ENCODE measurements around the gene WNT3A.
"Not testable (repeated sequence)": the region's sequence is repeated elsewhere in the genome, so short reads cannot be mapped to it uniquely, and the experiment has no call there.

Gene WNT3A

GRCh38 chr1:228011721-228012311 lies 5.0 kb downstream of the WNT3A start:
- DNase-seq (ENCODE audit: low read depth in 2 of 2) = no peak

- DNase-seq (ENCODE audit: low read depth in 2 of 2) = no peak
These were observed 5.8 kb downstream of the WNT3A start for GRCh38 chr1:228012555-228012954.

GRCh38 chr1:228013131-228013934 lies 6.5 kb downstream of the WNT3A start:
- DNase-seq (ENCODE audit: low read depth in 2 of 2) = no peak

- DNase-seq (ENCODE audit: low read depth in 2 of 2) = no peak
These were observed 7.4 kb downstream of the WNT3A start for GRCh38 chr1:228013935-228014930.

GRCh38 chr1:228015276-228016180 lies 8.7 kb downstream of the WNT3A start:
- no peak for DNase-seq (ENCODE audit: low read depth in 2 of 2)

GRCh38 chr1:228016181-228016510 lies 9.3 kb downstream of the WNT3A start:
- DNase-seq (ENCODE audit: low read depth in 2 of 2) = no peak

- DNase-seq (ENCODE audit: low read depth in 2 of 2) = no peak
These were observed 10.0 kb downstream of the WNT3A start for GRCh38 chr1:228016653-228017355.

- no peak for DNase-seq (ENCODE audit: low read depth in 2 of 2)
These were observed 10.7 kb downstream of the WNT3A start for GRCh38 chr1:228017356-228018124.

- no peak for DNase-seq (ENCODE audit: low read depth in 2 of 2)
These were observed 11.3 kb downstream of the WNT3A start for GRCh38 chr1:228018125-228018398.

- no peak for DNase-seq (ENCODE audit: low read depth in 2 of 2)
These were observed 12.3 kb downstream of the WNT3A start for GRCh38 chr1:228018961-228019721.

- not testable (repeated sequence) for DNase-seq (ENCODE audit: low read depth in 2 of 2)
These were observed 12.9 kb downstream of the WNT3A start for GRCh38 chr1:228019722-228020083.

- no peak for DNase-seq (ENCODE audit: low read depth in 2 of 2)
These were observed 14.0 kb downstream of the WNT3A start for GRCh38 chr1:228020686-228021354.

- DNase-seq (ENCODE audit: low read depth in 2 of 2) = no peak
These were observed 14.7 kb downstream of the WNT3A start for GRCh38 chr1:228021355-228022030.

- DNase-seq (ENCODE audit: low read depth in 2 of 2) = no peak
These were observed 15.9 kb downstream of the WNT3A start for GRCh38 chr1:228022571-228023293.

- DNase-seq (ENCODE audit: low read depth in 2 of 2) = no peak
These were observed 16.5 kb downstream of the WNT3A start for GRCh38 chr1:228023294-228023639.

- no peak for DNase-seq (ENCODE audit: low read depth in 2 of 2)
These were observed 22.5 kb downstream of the WNT3A start for GRCh38 chr1:228029281-228029680.

GRCh38 chr1:228030451-228031201 lies 23.8 kb downstream of the WNT3A start:
- no peak for DNase-seq (ENCODE audit: low read depth in 2 of 2)

Data from stimulated activated CD8-positive, alpha-beta memory T cell treated with anti-CD3 and anti-CD28 coated beads, Interleukin-2, amount 100 ng/mL, for 1 hour (primary cell).